Stomach smooth muscle (tissue), 2 donors: ENCODE measurements around the gene RNU6-1.

Experiments
- H3K27ac ChIP-seq: one replicate; pipeline ENCODE4 v1.7.0; 2013; ENCODE audit warnings: mild to moderate bottlenecking, low read length, inconsistent platforms
- H3K27me3 ChIP-seq, 2 donors: one replicate each; pipeline ENCODE4 v1.7.0; 2013; ENCODE audit warnings: low read length in 2 of 2; ENCODE audit not compliant: insufficient read depth in 2 of 2, control insufficient read depth in 1 of 2
- H3K36me3 ChIP-seq, 2 donors: one replicate each; pipeline ENCODE4 v1.7.0; 2013; ENCODE audit warnings: low read length in 2 of 2; ENCODE audit not compliant: control insufficient read depth in 2 of 2, insufficient read depth in 2 of 2
- H3K4me1 ChIP-seq: one replicate; pipeline ENCODE4 v1.7.0; 2013; ENCODE audit warnings: low read length; ENCODE audit not compliant: control insufficient read depth, insufficient read depth
- H3K4me3 ChIP-seq, 2 donors: one replicate each; pipeline ENCODE4 v1.7.0; 2013; ENCODE audit warnings: low read length in 2 of 2
- H3K9ac ChIP-seq, 2 donors: one replicate each; pipeline ENCODE4 v1.7.0; 2013; ENCODE audit warnings: low read length in 2 of 2, mild to moderate bottlenecking in 1 of 2
- H3K9me3 ChIP-seq, 2 donors: one replicate each; pipeline ENCODE4 v1.7.0; 2013; ENCODE audit warnings: low read length in 2 of 2; ENCODE audit not compliant: control insufficient read depth in 2 of 2
- donor health status: healthy.
- donor health status: Pancreatic carcinoma.

RNU6-1 gene

DNA sequence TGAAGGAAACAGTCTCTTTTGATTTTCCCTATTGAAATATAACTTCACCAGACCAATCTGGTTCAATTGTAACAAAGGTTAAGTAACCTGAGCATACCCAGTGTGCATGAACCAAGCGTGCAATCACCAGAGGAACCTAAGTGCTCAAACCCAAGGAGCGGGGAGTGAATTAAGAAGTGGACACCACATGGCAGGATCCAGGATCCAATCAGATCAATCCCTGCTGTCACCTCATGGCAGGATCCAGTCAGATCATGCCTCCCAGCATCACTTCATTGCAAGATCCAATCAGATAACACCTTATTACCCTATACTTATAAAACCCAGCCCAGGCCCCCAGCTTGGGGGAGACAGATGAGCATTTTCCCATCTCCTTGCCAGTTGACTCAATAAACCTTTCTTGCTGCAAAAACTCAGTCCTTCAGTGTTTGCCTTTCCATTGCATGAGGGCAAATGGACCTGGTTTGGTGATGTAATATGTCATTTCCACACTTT lies 38.9 kb upstream of the RNU6-1 start:
- Histone ChIP-seq H3K27ac (no peak overlapping the region), H3K36me3 (no peaks in the 10 kb centered on the region), H3K9ac (no peak overlapping the region), H3K4me3 (no peak overlapping the region), H3K9me3 (peaks cover 0 to under 1% of the 10 kb centered on the region in 2 donors), H3K27me3 (no peaks in the 10 kb centered on the region), H3K4me1 (peaks cover under 1% of the 10 kb centered on the region)

GRCh38 chr15:67873777-67874176 lies 33.9 kb upstream of the RNU6-1 start:
- Histone ChIP-seq H3K9me3 (peaks cover 0 to 6% of the 10 kb centered on the region in 2 donors), H3K27ac (no peak overlapping the region), H3K27me3 (no peaks in the 10 kb centered on the region), H3K4me3 (no peak overlapping the region), H3K9ac (no peak overlapping the region), H3K36me3 (no peaks in the 10 kb centered on the region), H3K4me1 (no peaks in the 10 kb centered on the region)

- H3K36me3 ChIP-seq, result no peaks in the 10 kb centered on the region
- no peaks in the 10 kb centered on the region for H3K4me1 ChIP-seq
- no peak overlapping the region for H3K4me3 ChIP-seq
- no peak overlapping the region for H3K9ac ChIP-seq
- peaks cover 0 to 6% of the 10 kb centered on the region in 2 donors for H3K9me3 ChIP-seq
- H3K27ac ChIP-seq, result no peak overlapping the region
- no peaks in the 10 kb centered on the region for H3K27me3 ChIP-seq
These were observed 31.1 kb upstream of the RNU6-1 start for GRCh38 chr15:67870868-67871408.

DNA sequence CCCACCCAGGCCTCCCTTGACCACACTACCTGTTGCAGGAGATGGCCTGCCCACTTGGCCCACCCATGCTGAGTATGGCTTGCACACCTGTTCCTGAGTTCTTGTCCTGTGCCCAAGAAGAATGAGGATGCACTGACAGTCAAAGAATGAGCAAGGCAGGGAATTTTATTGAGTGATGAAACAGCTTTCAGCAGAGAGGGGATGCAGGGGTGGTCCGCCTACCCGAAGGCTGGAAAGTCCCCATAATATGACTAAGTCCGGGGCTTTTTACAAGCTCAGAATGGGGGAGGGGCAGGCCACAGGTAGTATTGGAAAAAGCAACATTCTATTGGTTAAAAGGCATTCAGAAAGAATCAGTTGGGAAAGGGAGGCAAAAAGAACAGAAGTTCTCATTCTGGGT lies 29.9 kb upstream of the RNU6-1 start:
- H3K36me3 ChIP-seq, result no peaks in the 10 kb centered on the region
- no peak overlapping the region for H3K4me3 ChIP-seq
- no peak overlapping the region for H3K27ac ChIP-seq
- no peak overlapping the region for H3K9ac ChIP-seq
- peaks cover 0 to 6% of the 10 kb centered on the region in 2 donors for H3K9me3 ChIP-seq
- H3K27me3 ChIP-seq, result no peaks in the 10 kb centered on the region
- H3K4me1 ChIP-seq, result no peaks in the 10 kb centered on the region

DNA sequence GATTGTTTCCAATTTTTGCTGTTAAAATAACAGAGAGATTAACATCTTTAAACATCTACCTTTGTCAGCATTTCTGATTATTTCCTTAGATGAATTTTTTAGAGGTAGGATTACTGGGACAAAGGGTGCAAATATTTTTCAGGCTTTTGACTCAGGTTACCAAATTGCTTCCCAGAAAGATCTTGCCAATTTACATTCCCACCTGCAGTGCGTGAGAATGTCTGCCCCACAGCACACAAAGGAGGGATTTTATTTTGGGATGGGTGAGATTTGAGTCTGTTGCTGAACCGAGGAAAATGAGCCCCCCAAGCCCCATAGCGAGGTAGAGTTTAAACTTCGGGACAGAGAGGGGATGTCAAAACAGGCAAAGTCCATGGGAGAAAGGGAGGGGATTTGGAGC lies 25.9 kb upstream of the RNU6-1 start:
- Histone ChIP-seq H3K4me1 (peaks cover 11% of the 10 kb centered on the region), H3K4me3 (no peak overlapping the region), H3K9me3 (no peaks in the 10 kb centered on the region), H3K27ac (no peak overlapping the region), H3K36me3 (no peaks in the 10 kb centered on the region), H3K9ac (no peak overlapping the region), H3K27me3 (no peaks in the 10 kb centered on the region)

DNA sequence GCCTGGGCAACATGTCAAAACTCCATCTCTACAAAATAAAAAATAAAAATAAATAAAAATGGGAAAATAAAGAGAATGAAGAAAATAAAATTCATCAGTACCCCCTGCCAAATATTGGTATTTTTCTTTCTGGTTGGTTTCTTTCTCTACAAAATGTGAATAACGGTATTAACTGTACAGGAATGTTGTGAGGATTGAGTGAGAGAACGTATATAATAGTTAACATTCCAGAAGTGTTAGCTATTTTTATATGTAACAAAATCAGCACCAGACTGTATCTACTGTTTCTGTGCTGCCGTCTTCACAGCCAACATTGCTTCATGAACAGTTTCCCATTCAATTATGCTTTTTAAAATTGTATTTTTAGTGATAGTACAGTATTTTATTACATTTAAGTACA lies 25.5 kb upstream of the RNU6-1 start:
- peaks cover 11% of the 10 kb centered on the region for H3K4me1 ChIP-seq
- no peak overlapping the region for H3K27ac ChIP-seq
- no peaks in the 10 kb centered on the region for H3K36me3 ChIP-seq
- H3K27me3 ChIP-seq, result no peaks in the 10 kb centered on the region
- no peak overlapping the region for H3K4me3 ChIP-seq
- no peaks in the 10 kb centered on the region for H3K9me3 ChIP-seq
- H3K9ac ChIP-seq, result no peak overlapping the region

- peaks cover 11% of the 10 kb centered on the region for H3K4me1 ChIP-seq
- H3K27me3 ChIP-seq, result no peaks in the 10 kb centered on the region
- peak overlapping the region; percentile 41 for H3K27ac ChIP-seq
- H3K4me3 ChIP-seq, result peak overlapping the region; percentile 66 to 73
- H3K9me3 ChIP-seq, result no peaks in the 10 kb centered on the region
- H3K36me3 ChIP-seq, result no peaks in the 10 kb centered on the region
- peak overlapping the region; percentile 58 to 72 for H3K9ac ChIP-seq
These were observed 23.7 kb upstream of the RNU6-1 start for GRCh38 chr15:67863442-67863987.

DNA sequence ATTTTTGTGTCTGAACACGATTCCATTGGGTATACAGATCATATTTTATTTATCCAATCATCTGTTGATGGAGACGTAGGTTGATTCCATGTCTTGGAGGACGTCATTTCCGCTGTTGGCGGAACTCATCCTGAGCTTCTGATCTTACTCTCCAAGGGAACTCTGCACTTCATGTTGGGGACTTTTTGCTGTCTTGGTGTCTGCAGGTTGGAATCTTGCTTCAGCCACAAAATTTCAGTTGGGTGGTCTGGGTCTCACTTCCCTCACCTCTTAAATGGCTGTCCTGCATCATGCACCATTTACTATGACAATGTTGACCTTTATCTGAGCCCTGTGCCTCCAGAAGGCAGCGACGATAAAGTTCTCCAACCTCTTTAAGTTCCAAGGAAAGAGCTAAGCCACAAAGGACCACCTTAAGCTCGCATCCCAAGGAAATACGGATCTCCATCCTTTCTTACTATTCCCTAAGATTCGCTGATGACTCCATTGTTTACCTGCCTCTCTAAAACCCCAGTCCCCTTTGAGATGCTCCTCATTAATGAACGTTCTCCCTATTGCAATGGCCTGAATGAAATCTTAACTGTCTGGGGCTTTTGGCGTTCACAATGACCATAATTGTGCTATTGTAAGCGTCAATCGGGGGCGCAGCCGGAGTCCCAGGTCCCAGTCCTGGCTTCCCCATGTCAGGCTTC lies 23.1 kb upstream of the RNU6-1 start:
- H3K27me3 ChIP-seq, result no peaks in the 10 kb centered on the region
- H3K9me3 ChIP-seq, result no peaks in the 10 kb centered on the region
- H3K4me1 ChIP-seq, result peaks cover 11% of the 10 kb centered on the region
- H3K9ac ChIP-seq, result peak overlapping the region; percentile 58 to 72
- no peaks in the 10 kb centered on the region for H3K36me3 ChIP-seq
- peak overlapping the region; percentile 66 to 73 for H3K4me3 ChIP-seq
- H3K27ac ChIP-seq, result peak overlapping the region; percentile 41

- Histone ChIP-seq H3K27me3 (no peaks in the 10 kb centered on the region), H3K27ac (no peak overlapping the region), H3K36me3 (no peaks in the 10 kb centered on the region), H3K4me3 (no peak overlapping the region), H3K9ac (no peak overlapping the region), H3K9me3 (no peaks in the 10 kb centered on the region), H3K4me1 (peaks cover 11% of the 10 kb centered on the region)
These were observed 22.1 kb upstream of the RNU6-1 start for GRCh38 chr15:67861983-67862382.

- Histone ChIP-seq H3K4me3 (no peak overlapping the region), H3K36me3 (no peaks in the 10 kb centered on the region), H3K27ac (no peak overlapping the region)
These were observed 19.6 kb upstream of the RNU6-1 start for GRCh38 chr15:67859331-67859946.

More at GRCh38 chr15:67859331-67859946, 19.6 kb upstream of the RNU6-1 start:
- H3K9ac ChIP-seq, result no peak overlapping the region
- peaks cover 11% of the 10 kb centered on the region for H3K4me1 ChIP-seq
- H3K9me3 ChIP-seq, result no peaks in the 10 kb centered on the region
- H3K27me3 ChIP-seq, result no peaks in the 10 kb centered on the region
